SJSA1 (cell line): ENCODE results near the gene NR2F2. TPM values are rescaled to one million over a fixed set of nuclear protein-coding genes. Genes with fewer than 3 reads are reported as not detected.
A peak's percentile ranks its signal among the peaks of the same experiment; 100 is the strongest.

ENCODE experiments used
- DNase-seq, 2 experiments: peaks; one replicate each; pipeline ENCODE4 v3.0.0-alpha.2; 2015 to 2020; ENCODE audit warnings: low spot score in 2 of 2, low read depth in 1 of 2
- H3K27ac ChIP-seq: fragments of 250-450 bp; sonication (Bioruptor Pico); 2 replicates; pipeline ENCODE4 v1.5.1; 2020; ENCODE audit warnings: mild to moderate bottlenecking, moderate library complexity
- H3K27me3 ChIP-seq: fragments of 250-450 bp; sonication (Bioruptor Pico); replicated peaks from 2 replicates; pipeline ENCODE4 v1.5.1; 2020; ENCODE audit warnings: mild to moderate bottlenecking, moderate library complexity
- H3K36me3 ChIP-seq: fragments of 250-450 bp; sonication (Bioruptor Pico); 2 replicates; pipeline ENCODE4 v1.5.1; 2020; ENCODE audit warnings: mild to moderate bottlenecking
- H3K4me1 ChIP-seq: fragments of 250-450 bp; sonication (Bioruptor Pico); replicated peaks from 2 replicates; pipeline ENCODE4 v1.6.1; 2021; ENCODE audit warnings: mild to moderate bottlenecking
- H3K4me3 ChIP-seq: fragments of 250-450 bp; sonication (Bioruptor Pico); 2 replicates; pipeline ENCODE4 v1.5.1; 2020; ENCODE audit warnings: mild to moderate bottlenecking
- H3K9me3 ChIP-seq: fragments of 250-450 bp; sonication (Bioruptor Pico); replicated peaks from 2 replicates; pipeline ENCODE4 v1.5.1; 2020; ENCODE audit warnings: mild to moderate bottlenecking
- total RNA-seq: library from RNA; depleted of rRNA; stranded (reverse); fragments of >200 nt; shearing (Covaris generic); gene quantifications from 2 replicates; pipeline ENCODE4 v1.2.3, GENCODE V29; 2014

The NR2F2 gene
- total RNA-seq, 1 experiment from 2014 or later, result 9.8 TPM

GRCh38 chr15:96322536-96323318 lies 7.8 kb upstream of the NR2F2 start:
- H3K4me1 ChIP-seq, result peaks cover 14% of the 10 kb centered on the region
- no peak for DNase-seq
- H3K4me3 ChIP-seq, result no peak overlapping the region

GRCh38 chr15:96323319-96324145 lies 7.0 kb upstream of the NR2F2 start:
- no peaks in the 10 kb centered on the region for H3K27me3 ChIP-seq
- H3K4me1 ChIP-seq, result peaks cover 21% of the 10 kb centered on the region
- no peaks in the 10 kb centered on the region for H3K9me3 ChIP-seq
- DNase-seq, result no peak
- H3K36me3 ChIP-seq, result no peaks in the 10 kb centered on the region
- H3K4me3 ChIP-seq, result no peak overlapping the region
- H3K27ac ChIP-seq, result no peak overlapping the region

More at GRCh38 chr15:96322536-96323318, 7.8 kb upstream of the NR2F2 start:
- H3K27me3 ChIP-seq, result no peaks in the 10 kb centered on the region
- no peak overlapping the region for H3K27ac ChIP-seq
- H3K9me3 ChIP-seq, result no peaks in the 10 kb centered on the region
- no peaks in the 10 kb centered on the region for H3K36me3 ChIP-seq

GRCh38 chr15:96324192-96324895 lies 6.2 kb upstream of the NR2F2 start:
- H3K4me3 ChIP-seq, result no peak overlapping the region; the same call in 1 of the 2 replicates
- peak overlapping the region; percentile 78; the same call in 1 of the 2 replicates for H3K27ac ChIP-seq
- peaks cover 29% of the 10 kb centered on the region for H3K4me1 ChIP-seq
- H3K36me3 ChIP-seq, result no peaks in the 10 kb centered on the region
- H3K9me3 ChIP-seq, result no peaks in the 10 kb centered on the region
- no peaks in the 10 kb centered on the region for H3K27me3 ChIP-seq
- DNase-seq, result no peak

GRCh38 chr15:96324940-96325540 lies 5.5 kb upstream of the NR2F2 start:
- no peaks in the 10 kb centered on the region for H3K27me3 ChIP-seq
- H3K4me1 ChIP-seq, result peaks cover 34% of the 10 kb centered on the region
- H3K36me3 ChIP-seq, result no peaks in the 10 kb centered on the region
- peak overlapping the region; percentile 55 for H3K4me3 ChIP-seq
- no peak for DNase-seq
- no peaks in the 10 kb centered on the region for H3K9me3 ChIP-seq
- H3K27ac ChIP-seq, result peak overlapping the region; percentile 78

- H3K4me3 ChIP-seq, result peak overlapping the region; percentile 55
- H3K27ac ChIP-seq, result peak overlapping the region; percentile 78
- no peaks in the 10 kb centered on the region for H3K27me3 ChIP-seq
- H3K4me1 ChIP-seq, result peaks cover 34% of the 10 kb centered on the region
- H3K9me3 ChIP-seq, result no peaks in the 10 kb centered on the region
- peak in 1 of 2 experiments; percentile 72 for DNase-seq
- H3K36me3 ChIP-seq, result no peaks in the 10 kb centered on the region
Measured at GRCh38 chr15:96325541-96326327, 4.8 kb upstream of the NR2F2 start.

- no peaks in the 10 kb centered on the region for H3K27me3 ChIP-seq
- H3K36me3 ChIP-seq, result peaks cover 4% of the 10 kb centered on the region
- no peak for DNase-seq
- peaks cover 34% of the 10 kb centered on the region for H3K4me1 ChIP-seq
- H3K27ac ChIP-seq, result peak overlapping the region; percentile 78
- H3K9me3 ChIP-seq, result no peaks in the 10 kb centered on the region
- peak overlapping the region; percentile 55 for H3K4me3 ChIP-seq
Measured at GRCh38 chr15:96326328-96327154, 4.0 kb upstream of the NR2F2 start.

- Histone ChIP-seq H3K27ac (peak overlapping the region; percentile 78), H3K4me1 (peaks cover 34% of the 10 kb centered on the region)
Measured at GRCh38 chr15:96327155-96327741, 3.3 kb upstream of the NR2F2 start.

GRCh38 chr15:96328181-96328876 lies 2.2 kb upstream of the NR2F2 start:
- H3K27ac ChIP-seq, result peak overlapping the region; percentile 78
- H3K27me3 ChIP-seq, result no peaks in the 10 kb centered on the region
- peak overlapping the region; percentile 55 for H3K4me3 ChIP-seq
- no peaks in the 10 kb centered on the region for H3K9me3 ChIP-seq
- peak in 1 of 2 experiments; percentile 68 for DNase-seq
- H3K4me1 ChIP-seq, result peaks cover 34% of the 10 kb centered on the region
- H3K36me3 ChIP-seq, result peaks cover 18% of the 10 kb centered on the region

More at GRCh38 chr15:96327155-96327741, 3.3 kb upstream of the NR2F2 start:
- peak in 1 of 2 experiments; percentile 93 for DNase-seq
- no peaks in the 10 kb centered on the region for H3K27me3 ChIP-seq
- H3K4me3 ChIP-seq, result peak overlapping the region; percentile 55
- H3K36me3 ChIP-seq, result peaks cover 11% of the 10 kb centered on the region
- no peaks in the 10 kb centered on the region for H3K9me3 ChIP-seq

- H3K4me1 ChIP-seq, result peaks cover 34% of the 10 kb centered on the region
- H3K27me3 ChIP-seq, result no peaks in the 10 kb centered on the region
- H3K4me3 ChIP-seq, result no peak overlapping the region; the same call in 1 of the 2 replicates
- peaks cover 23% of the 10 kb centered on the region for H3K36me3 ChIP-seq
- no peaks in the 10 kb centered on the region for H3K9me3 ChIP-seq
- peak overlapping the region; percentile 78 for H3K27ac ChIP-seq
- no peak for DNase-seq
Measured at GRCh38 chr15:96328877-96329195, 1.7 kb upstream of the NR2F2 start.

GRCh38 chr15:96329403-96329981 lies 1.0 kb upstream of the NR2F2 start:
- peak overlapping the region; percentile 52 for H3K4me3 ChIP-seq
- no peaks in the 10 kb centered on the region for H3K27me3 ChIP-seq
- peak overlapping the region; percentile 78 for H3K27ac ChIP-seq
- peak in 1 of 2 experiments; percentile 64 for DNase-seq
- peaks cover 30% of the 10 kb centered on the region for H3K36me3 ChIP-seq
- no peaks in the 10 kb centered on the region for H3K9me3 ChIP-seq
- H3K4me1 ChIP-seq, result peaks cover 32% of the 10 kb centered on the region

GRCh38 chr15:96330064-96330449 lies 443 bp upstream of the NR2F2 start:
- Histone ChIP-seq H3K27me3 (no peaks in the 10 kb centered on the region), H3K36me3 (peaks cover 36% of the 10 kb centered on the region)

More at GRCh38 chr15:96330064-96330449, 443 bp upstream of the NR2F2 start:
- DNase-seq, result peak; percentile 79 to 82
- Histone ChIP-seq H3K27ac (peak overlapping the region; percentile 78), H3K4me3 (peak overlapping the region; percentile 52), H3K4me1 (peaks cover 32% of the 10 kb centered on the region), H3K9me3 (no peaks in the 10 kb centered on the region)
